IMR-90 (cell line): ENCODE data around the gene FNDC3A. TPM values are rescaled to one million over a fixed set of nuclear protein-coding genes. Genes with fewer than 3 reads are reported as not detected.
A peak's percentile ranks its signal among the peaks of the same experiment; 100 is the strongest.

Source experiments
- ATAC-seq: fragments of 200-7000 bp; cut with Tn5 transposase; 2 replicates; pipeline ENCODE4 v1.9.1; 2020; ENCODE audit warnings: low read depth, mild to moderate bottlenecking, moderate library complexity
- BruUV-seq: library from RNA; stranded (reverse); fragments of 400-500 nt; replicated peaks from 2 replicates; lab custom pipeline; 2021; lab: Mats Ljungman, UMichigan
- CTCF ChIA-PET: fragments of 300-600 bp; formaldehyde crosslinking; extraction: SDS; loops from one replicate; lab custom pipeline; 2021; ENCODE audit warnings: antibody characterized with exemption; lab: Yijun Ruan, JAX
- POLR2A ChIA-PET: fragments of 300-600 bp; sonication (Branson Sonifier 250); formaldehyde crosslinking; loops from one replicate; lab custom pipeline; 2022; ENCODE audit warnings: antibody characterized with exemption; ENCODE audit not compliant: unreplicated experiment; lab: Charles Lee
- DNase-seq: peaks from one replicate; pipeline ENCODE4 v3.0.0; 2013
- H2AFZ ChIP-seq: replicated peaks from 2 replicates; pipeline ENCODE3; 2013; ENCODE audit warnings: low read length, mild to moderate bottlenecking; ENCODE audit not compliant: poor library complexity
- H2AK5ac ChIP-seq: 2 replicates; pipeline ENCODE4 v1.6.1; 2013; ENCODE audit warnings: low read depth, low read length, inconsistent platforms
- H2AK9ac ChIP-seq: replicated peaks from 2 replicates; pipeline ENCODE3; 2013; ENCODE audit warnings: mild to moderate bottlenecking, low read depth, low read length, moderate library complexity; ENCODE audit not compliant: poor library complexity
- H2BK120ac ChIP-seq: 2 replicates; pipeline ENCODE4 v1.6.1; 2013; ENCODE audit warnings: low read depth, low read length, inconsistent platforms
- H2BK15ac ChIP-seq: 3 replicates; pipeline ENCODE4 v1.6.1; 2013; ENCODE audit warnings: low read depth, low read length, inconsistent platforms
- H2BK20ac ChIP-seq: 2 replicates; pipeline ENCODE4 v1.6.1; 2013; ENCODE audit warnings: low read depth, mild to moderate bottlenecking, inconsistent platforms, low read length, moderate library complexity
- H2BK5ac ChIP-seq: 2 replicates; pipeline ENCODE4 v1.6.1; 2013; ENCODE audit warnings: mild to moderate bottlenecking, low read depth, low read length, inconsistent platforms; ENCODE audit not compliant: poor library complexity, severe bottlenecking
- H3K14ac ChIP-seq: replicated peaks from 2 replicates; pipeline ENCODE4 v1.6.1; 2013; ENCODE audit warnings: low read depth, low read length, inconsistent platforms
- H3K18ac ChIP-seq: 2 replicates; pipeline ENCODE4 v1.6.1; 2013; ENCODE audit warnings: low read depth, low read length, control low read depth
- H3K23ac ChIP-seq: 2 replicates; pipeline ENCODE4 v1.6.1; 2013; ENCODE audit warnings: low read depth, low read length, inconsistent platforms
- H3K27ac ChIP-seq: 2 replicates; pipeline ENCODE4 v1.5.1; 2013; ENCODE audit warnings: mild to moderate bottlenecking, control low read depth, low read length; ENCODE audit not compliant: insufficient read depth
- H3K27me3 ChIP-seq: 2 replicates; pipeline ENCODE4 v1.6.1; 2013; ENCODE audit warnings: low read length; ENCODE audit not compliant: control insufficient read depth, insufficient read depth
- H3K36me3 ChIP-seq: 2 replicates; pipeline ENCODE4 v1.6.1; 2013; ENCODE audit warnings: low read length, mixed read lengths; ENCODE audit not compliant: control insufficient read depth, insufficient read depth
- H3K4ac ChIP-seq: 2 replicates; pipeline ENCODE4 v1.6.1; 2013; ENCODE audit warnings: low read depth, low read length, inconsistent platforms
- H3K4me1 ChIP-seq: 2 replicates; pipeline ENCODE4 v1.6.1; 2013; ENCODE audit warnings: low read length, mixed read lengths; ENCODE audit not compliant: control insufficient read depth, insufficient read depth
- H3K4me2 ChIP-seq: 2 replicates; pipeline ENCODE4 v1.6.1; 2013; ENCODE audit warnings: low read depth, mild to moderate bottlenecking, control low read depth, low read length, moderate library complexity
- H3K4me3 ChIP-seq: 2 replicates; pipeline ENCODE4 v1.5.1; 2013; ENCODE audit warnings: low read depth, mild to moderate bottlenecking, control low read depth, low read length, moderate library complexity; ENCODE audit not compliant: insufficient read depth
- H3K56ac ChIP-seq: 2 replicates; pipeline ENCODE4 v1.6.1; 2013; ENCODE audit warnings: low read length, inconsistent platforms; ENCODE audit not compliant: insufficient read depth; ENCODE audit errors: extremely low read depth
- H3K79me1 ChIP-seq, 2 experiments: 2 replicates each; pipeline ENCODE4 v1.6.1; 2013; ENCODE audit warnings: low read length in 2 of 2, inconsistent platforms in 1 of 2, low read depth in 1 of 2
- H3K9ac ChIP-seq: 2 replicates; pipeline ENCODE4 v1.6.1; 2013; ENCODE audit warnings: low read depth, low read length, control low read depth
- H3K9me1 ChIP-seq: 2 replicates; pipeline ENCODE4 v1.6.1; 2013; ENCODE audit warnings: low read length, inconsistent platforms; ENCODE audit not compliant: insufficient read depth
- H3K9me3 ChIP-seq: 2 replicates; pipeline ENCODE4 v1.6.1; 2013; ENCODE audit warnings: low read length; ENCODE audit not compliant: control insufficient read depth, insufficient read depth
- H4K20me1 ChIP-seq: 2 replicates; pipeline ENCODE4 v1.6.1; 2013; ENCODE audit warnings: low read length, inconsistent platforms; ENCODE audit not compliant: insufficient read depth
- H4K5ac ChIP-seq: 2 replicates; pipeline ENCODE4 v1.6.1; 2013; ENCODE audit warnings: mild to moderate bottlenecking, low read depth, low read length, control low read depth
- H4K8ac ChIP-seq, 2 experiments: 2 replicates each; pipeline ENCODE4 v1.6.1; 2013; ENCODE audit warnings: low read depth in 2 of 2, low read length in 2 of 2, control low read depth in 1 of 2, inconsistent platforms in 1 of 2
- H4K91ac ChIP-seq: 2 replicates; pipeline ENCODE4 v1.6.1; 2013; ENCODE audit warnings: low read depth, low read length, inconsistent platforms; ENCODE audit not compliant: insufficient read depth
- BHLHE40 ChIP-seq: fragments of 150-350 bp; IDR thresholded peaks from 2 replicates; pipeline ENCODE4 v1.6.1; 2016; ENCODE audit warnings: mild to moderate bottlenecking, low read depth, low read length
- CEBPB ChIP-seq: IDR thresholded peaks from 2 replicates; pipeline ENCODE4 v1.6.1; 2012; ENCODE audit warnings: low read depth, low read length, improper control_type of control experiment
- CTCF ChIP-seq: conservative IDR thresholded peaks from 2 replicates; pipeline ENCODE4 v1.5.1; 2012; ENCODE audit warnings: mild to moderate bottlenecking, low read depth, low read length, improper control_type of control experiment
- FOS ChIP-seq: fragments of 150-350 bp; IDR thresholded peaks from 2 replicates; pipeline ENCODE4 v1.6.1; 2016; ENCODE audit warnings: low read depth, low read length
- MAFK ChIP-seq: IDR thresholded peaks from 2 replicates; pipeline ENCODE4 v1.6.1; 2012; ENCODE audit warnings: low read depth, low read length, improper control_type of control experiment
- MAZ ChIP-seq: IDR thresholded peaks from 2 replicates; pipeline ENCODE4 v1.6.1; 2012; ENCODE audit warnings: low read depth, mild to moderate bottlenecking, low read length, improper control_type of control experiment, moderate library complexity, borderline replicate concordance
- MXI1 ChIP-seq: IDR thresholded peaks from 2 replicates; pipeline ENCODE4 v1.6.1; 2012; ENCODE audit warnings: low read depth, mild to moderate bottlenecking, low read length, moderate library complexity, borderline replicate concordance
- RCOR1 ChIP-seq: IDR thresholded peaks from 2 replicates; pipeline ENCODE4 v1.6.1; 2012; ENCODE audit warnings: mild to moderate bottlenecking, low read length, improper control_type of control experiment; ENCODE audit not compliant: insufficient replicate concordance
- RFX5 ChIP-seq: IDR thresholded peaks from 2 replicates; pipeline ENCODE4 v1.8.0; 2012; ENCODE audit warnings: low read depth, mild to moderate bottlenecking, low read length, moderate library complexity
- SMC3 ChIP-seq: fragments of 150-350 bp; IDR thresholded peaks from 2 replicates; pipeline ENCODE4 v1.6.1; 2016; ENCODE audit warnings: low read depth, mild to moderate bottlenecking, antibody characterized with exemption, low read length, moderate library complexity
- WGBS, 2 experiments: methylation state at CpG; one replicate each; pipeline versions ENCODE4 v1.1.5 to v1.1.7; 2013; ENCODE audit warnings: missing lambda C conversion rate in 2 of 2; ENCODE audit not compliant: insufficient read length in 1 of 2; ENCODE audit errors: extremely low coverage in 2 of 2; 5-methylcytosine and 5-hydroxymethylcytosine counted together
- dilution Hi-C: fragments of 300-500 bp; cut with HindIII; formaldehyde crosslinking; loops from one replicate; pipeline ENCODE4 v1.14.3; 2018; ENCODE audit warnings: low sequenced_read_pairs; ENCODE audit not compliant: unreplicated experiment
- in situ Hi-C: fragments of 300-500 bp; cut with MboI; formaldehyde crosslinking; loops from 3 replicates; pipeline ENCODE4 v1.14.3; 2019; ENCODE audit warnings: low sequenced_read_pairs, inconsistent platforms, mixed read lengths
- intact Hi-C: fragments of 100-400 bp; cut with micrococcal nuclease; formaldehyde crosslinking; loops from 2 replicates; pipeline ENCODE4 v1.10.0; 2022
- polyA plus RNA-seq, 3 experiments: library from polyadenylated mRNA; depleted of rRNA; stranded (reverse); fragments of >200 nt; gene quantifications; 2 replicates each; pipeline ENCODE4 v1.2.3, GENCODE V29; 2012; ENCODE audit warnings: low replicate concordance in 1 of 3
- total RNA-seq: library from RNA; depleted of rRNA; stranded (reverse); fragments of >200 nt; gene quantifications from 2 replicates; pipeline ENCODE4 v1.2.3, GENCODE V29; 2012
- TF ChIP-seq, protein P1 (sequence below): fragments of 150-350 bp; IDR thresholded peaks from 2 replicates; pipeline ENCODE4 v1.6.1; 2016; ENCODE audit warnings: low read depth, mild to moderate bottlenecking, low read length, moderate library complexity, borderline replicate concordance

Gene FNDC3A
- total and polyA plus RNA-seq, 2 of the 4 experiments (the other 2 are of a cell fraction): 29.2 to 60.4 TPM

DNA sequence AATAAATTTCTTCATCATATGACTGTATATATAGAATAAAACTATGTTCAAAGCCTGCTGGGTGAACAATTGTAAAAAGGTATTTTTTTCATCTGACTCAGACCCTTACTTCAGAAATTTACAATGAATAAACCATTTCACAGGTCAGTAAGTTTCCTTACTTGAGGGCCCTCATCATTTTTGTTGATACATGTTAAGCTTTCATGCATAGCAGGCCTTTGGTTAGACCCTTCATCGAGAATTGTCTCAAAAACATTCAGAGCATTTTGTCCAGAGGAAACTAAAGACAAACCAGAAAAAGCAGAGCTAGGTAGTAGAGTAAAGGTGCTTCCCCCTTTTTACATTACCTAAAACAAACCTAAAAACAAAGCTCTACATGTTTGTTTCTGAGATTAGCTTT lies 46.2 kb downstream of the FNDC3A start:
- Histone ChIP-seq H3K79me1 (peaks cover 3 to 22% of the 10 kb centered on the region in 2 experiments), H3K56ac (peak overlapping the region; percentile 32), H3K36me3 (peaks cover 4% of the 10 kb centered on the region), H4K5ac (peak overlapping the region; percentile 63; the same call in 1 of the 2 replicates), H3K27me3 (no peaks in the 10 kb centered on the region), H3K18ac (peak overlapping the region; percentile 50; the same call in 1 of the 2 replicates), H3K9me3 (no peaks in the 10 kb centered on the region), H3K4me2 (peak overlapping the region; percentile 4; the same call in 1 of the 2 replicates), H3K4me1 (peaks cover 10% of the 10 kb centered on the region), H4K91ac (peak overlapping the region; percentile 26; the same call in 1 of the 2 replicates), H2BK15ac (peak overlapping the region; percentile 36; the same call in 1 of the 3 replicates), H4K20me1 (no peaks in the 10 kb centered on the region), H3K9ac (no peak overlapping the region), H2BK120ac (peak overlapping the region; percentile 73), H3K27ac (peak overlapping the region; percentile 11; the same call in 1 of the 2 replicates), H2AFZ (no peak overlapping the region), H3K9me1 (no peaks in the 10 kb centered on the region), H2BK20ac (peak overlapping the region; percentile 53; the same call in 1 of the 2 replicates), H3K4ac (peak overlapping the region; percentile 6; the same call in 1 of the 2 replicates), H2BK5ac (peak overlapping the region; percentile 92), H3K14ac (0 out of 2 replicates have a peak overlapping the region, but pooled peaks have one; percentile 25), H4K8ac (peak overlapping the region in 1 of 2 experiments; percentile 66; a peak in 3 of 4 replicates), H3K4me3 (no peak overlapping the region), H2AK5ac (no peak overlapping the region), H2AK9ac (no peak overlapping the region), H3K23ac (peak overlapping the region; percentile 41; the same call in 1 of the 2 replicates)
- intact Hi-C loops (no loop called here), dilution Hi-C loops (no loop called here), in situ Hi-C loops (no loop called here)
- no peak for ATAC-seq
- ChIA-PET CTCF (no interaction called here), POLR2A (interaction anchor here (0.6 kb wide), 2 partner anchors 88 to 96 kb away, joined by 3 read pairs; no protein-coding TSS in a partner anchor)
- no peak for DNase-seq
- WGBS, 2 experiments: no CpG with 5 or more reads among the region's 1 CpG
- no TSS peak for BruUV-seq
- TF ChIP-seq MAFK (no peak), RFX5 (no peak), SMC3 (no peak), MXI1 (no peak), RCOR1 (no peak), MAZ (no peak), CEBPB (no peak), BHLHE40 (no peak), FOS (no peak), CTCF (no peak)
- TF ChIP-seq, protein P1, sequence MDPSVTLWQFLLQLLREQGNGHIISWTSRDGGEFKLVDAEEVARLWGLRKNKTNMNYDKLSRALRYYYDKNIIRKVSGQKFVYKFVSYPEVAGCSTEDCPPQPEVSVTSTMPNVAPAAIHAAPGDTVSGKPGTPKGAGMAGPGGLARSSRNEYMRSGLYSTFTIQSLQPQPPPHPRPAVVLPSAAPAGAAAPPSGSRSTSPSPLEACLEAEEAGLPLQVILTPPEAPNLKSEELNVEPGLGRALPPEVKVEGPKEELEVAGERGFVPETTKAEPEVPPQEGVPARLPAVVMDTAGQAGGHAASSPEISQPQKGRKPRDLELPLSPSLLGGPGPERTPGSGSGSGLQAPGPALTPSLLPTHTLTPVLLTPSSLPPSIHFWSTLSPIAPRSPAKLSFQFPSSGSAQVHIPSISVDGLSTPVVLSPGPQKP: no peak
